GM21529 (cell line): ENCODE data around the gene ABHD16A.

Experiments used
- ATAC-seq: cut with Tn5 transposase; IDR thresholded peaks from one replicate; pipeline ENCODE4 v1.9.1; 2021; ENCODE audit not compliant: unreplicated experiment

ABHD16A gene

DNA sequence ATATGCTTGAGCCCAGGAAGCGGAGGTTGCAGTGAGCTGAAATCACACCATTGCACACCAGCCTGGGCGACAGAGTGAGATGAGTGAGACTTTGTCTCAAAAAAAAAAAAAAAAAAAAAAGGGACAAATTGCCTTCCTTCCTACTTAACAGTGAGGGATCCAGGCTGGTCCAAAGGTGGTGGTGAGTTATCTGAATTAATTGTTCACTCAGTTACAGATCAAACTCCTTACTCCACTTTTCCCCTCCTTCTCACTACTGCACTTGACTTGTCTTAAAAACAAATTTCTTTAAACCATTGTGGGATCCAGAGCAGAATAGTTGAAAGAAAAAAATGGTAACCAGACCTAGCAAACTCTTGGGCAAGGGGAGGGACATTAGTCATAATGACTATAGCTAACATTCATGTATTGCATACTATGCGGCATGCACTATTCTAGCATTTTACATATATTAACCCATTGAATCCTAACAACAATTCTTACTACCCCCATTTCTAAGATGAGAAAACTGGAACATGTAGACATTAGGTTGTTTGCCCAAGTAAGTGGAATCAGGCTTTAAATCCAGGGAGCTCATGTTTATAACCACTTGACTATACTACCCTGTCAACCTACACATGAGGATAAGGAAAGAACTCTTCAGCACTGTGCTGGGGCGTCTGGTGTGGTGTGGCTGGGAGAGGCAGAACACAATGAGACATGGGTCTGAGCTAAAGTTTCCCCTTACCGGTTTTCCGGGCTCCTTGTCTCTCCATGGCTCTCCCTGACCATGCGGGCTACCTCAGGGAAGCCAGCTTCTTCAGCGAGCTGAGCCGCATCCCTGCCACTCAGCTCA lies 39.8 kb downstream of the ABHD16A start:
- no peak for ATAC-seq

DNA sequence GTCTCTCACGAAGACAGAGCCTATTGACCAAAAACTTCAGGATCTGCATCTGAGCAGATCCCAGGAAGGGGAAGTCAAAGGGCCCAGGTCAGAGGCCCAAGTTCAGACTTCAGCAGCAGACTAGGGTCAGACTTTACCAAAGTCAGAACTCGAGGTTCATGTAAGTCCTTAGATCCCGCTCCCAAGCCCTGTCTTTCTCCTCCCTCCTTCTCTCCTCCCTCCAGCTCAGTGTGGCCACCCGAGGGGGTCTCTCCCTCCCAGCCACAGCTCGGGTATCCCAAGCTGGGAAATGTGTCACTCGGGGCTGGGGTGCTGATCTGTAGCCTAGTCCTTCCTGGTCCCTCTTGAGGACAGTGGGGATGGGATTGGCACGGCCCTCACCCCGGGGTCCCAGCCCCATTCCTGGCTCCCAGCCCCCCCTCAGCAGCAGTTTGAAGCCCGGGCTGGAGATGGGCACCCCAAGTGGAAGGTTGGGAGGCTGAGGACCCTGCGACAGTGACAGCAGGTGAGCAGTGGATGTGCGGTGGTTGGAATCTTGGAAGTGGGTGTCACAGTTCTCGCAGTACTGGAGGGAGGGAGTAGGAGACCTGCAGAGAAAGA lies 40.9 kb downstream of the ABHD16A start:
- no peak for ATAC-seq

DNA sequence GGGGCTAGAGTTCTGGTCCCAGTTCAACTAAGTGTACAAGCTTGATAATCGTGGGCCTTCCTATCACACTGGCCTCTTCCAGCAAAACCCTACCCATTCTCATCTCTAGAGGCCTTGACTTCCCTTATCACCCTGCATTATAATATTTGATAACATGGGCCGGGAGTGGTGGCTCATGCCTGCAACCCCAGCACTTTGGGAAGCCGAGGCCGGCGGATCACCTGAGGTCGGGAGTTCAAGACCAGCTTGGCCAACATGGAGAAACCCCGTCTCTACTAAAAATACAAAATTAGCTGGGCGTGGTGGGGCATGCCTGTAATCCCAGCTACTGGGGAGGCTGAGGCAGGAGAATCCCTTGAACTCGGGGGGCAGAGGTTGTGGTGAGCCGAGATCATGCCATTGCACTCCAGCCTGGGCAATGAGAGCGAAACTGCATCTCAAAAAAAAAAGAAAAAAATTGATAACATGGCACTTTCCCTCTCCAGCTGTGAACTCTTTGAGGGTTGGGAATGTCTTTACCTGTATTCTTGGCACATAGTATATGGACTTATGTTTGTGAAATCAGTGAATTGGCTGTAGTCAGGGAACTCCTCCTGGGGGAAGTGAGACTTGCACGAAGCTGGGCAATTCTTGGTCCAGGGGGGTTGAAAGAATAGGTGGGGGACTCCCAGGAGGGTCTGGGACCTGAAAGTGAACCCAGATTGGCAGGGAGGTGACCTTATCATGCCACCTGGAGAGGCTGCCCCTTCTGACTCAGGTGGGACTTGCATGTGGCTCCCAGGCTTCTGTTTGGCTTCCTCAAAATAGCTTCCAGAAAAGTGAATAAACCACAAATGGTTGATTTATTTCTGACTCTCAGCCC lies 41.6 kb downstream of the ABHD16A start:
- no peak for ATAC-seq

DNA sequence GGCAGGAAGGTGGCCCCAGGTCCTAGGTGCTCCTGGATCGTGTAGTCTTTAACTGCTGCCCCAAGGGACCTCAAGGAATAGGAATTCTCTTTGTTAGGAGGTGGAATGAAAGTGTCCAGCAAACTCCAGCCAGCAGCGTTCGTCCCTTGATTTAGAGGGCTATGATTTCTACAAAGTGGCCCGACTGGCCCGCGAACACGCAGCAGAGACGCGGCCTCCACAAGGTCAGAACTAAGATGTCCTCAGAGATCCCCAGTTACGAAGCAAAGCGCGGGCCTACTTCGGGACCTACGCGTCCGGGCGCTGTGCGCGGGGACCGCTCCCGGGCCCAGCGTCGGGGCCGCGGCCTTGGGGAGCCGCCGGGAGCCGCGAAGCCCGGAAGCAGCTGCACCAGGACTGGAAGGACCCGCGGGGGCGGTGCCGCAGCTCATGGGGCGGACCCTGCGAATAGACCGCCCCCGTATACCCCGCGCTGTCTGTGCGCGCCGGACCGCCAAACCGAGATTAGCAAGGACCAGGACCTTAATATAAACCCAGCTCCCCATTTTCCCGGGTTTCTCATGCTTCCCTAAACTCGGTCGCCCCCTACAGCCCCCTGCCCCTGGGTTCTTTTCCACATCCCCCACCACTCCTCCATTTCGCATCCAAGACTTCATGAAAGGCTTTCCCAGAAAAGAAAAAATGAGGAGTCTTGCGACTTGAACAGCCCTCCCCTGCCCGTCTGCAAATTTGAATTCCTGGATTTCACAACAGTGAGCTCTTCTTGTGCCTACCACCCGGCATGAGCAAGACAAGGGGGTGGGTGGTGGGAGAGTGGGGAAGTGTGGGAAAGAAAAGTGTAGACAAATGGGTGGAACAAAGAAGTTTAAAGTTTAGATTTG lies 42.5 kb downstream of the ABHD16A start, which contains the start of gene C6orf47:
Gene C6orf47, minus strand, starts transcription at position 398 of the 881 bp plus-strand sequence. CDS start 831 bp downstream, outside the sequence.
- peak; percentile 49 for ATAC-seq

DNA sequence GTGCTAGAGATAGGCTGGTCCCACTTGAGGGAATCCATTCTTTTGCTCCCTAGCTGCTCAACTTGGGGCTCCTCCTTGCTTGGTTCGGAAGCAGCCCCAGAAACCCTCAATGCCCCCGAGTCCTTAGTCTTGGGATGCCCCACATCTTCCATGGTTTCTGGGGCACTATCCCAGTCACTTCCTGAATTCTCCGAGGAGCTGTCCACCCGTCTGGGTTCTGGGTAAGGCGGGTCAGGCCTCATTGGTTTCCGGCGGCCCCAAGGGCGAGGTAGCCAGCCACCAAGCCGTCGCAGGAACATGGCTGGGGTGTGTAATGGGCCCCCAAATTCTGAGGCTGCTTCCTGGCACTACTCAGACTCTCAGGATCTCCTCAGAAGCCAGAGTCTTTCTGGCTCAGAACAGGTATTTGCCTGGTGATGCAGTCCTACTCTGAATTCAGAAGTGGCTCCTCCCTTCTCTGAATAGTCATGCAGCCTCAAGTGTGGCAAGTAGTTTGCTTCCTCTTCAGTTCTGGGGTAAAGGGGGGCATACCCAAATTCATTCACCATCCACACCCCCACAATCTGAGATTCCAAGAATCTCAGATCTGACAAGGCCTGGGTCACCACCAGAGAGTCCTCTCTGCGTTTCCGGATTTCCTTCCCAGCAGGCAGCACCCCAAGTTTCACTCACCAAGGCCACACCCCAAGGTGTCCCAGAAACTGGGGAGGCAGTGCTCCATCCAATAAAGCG lies 43.3 kb downstream of the ABHD16A start:
- ATAC-seq, result peak; percentile 14

DNA sequence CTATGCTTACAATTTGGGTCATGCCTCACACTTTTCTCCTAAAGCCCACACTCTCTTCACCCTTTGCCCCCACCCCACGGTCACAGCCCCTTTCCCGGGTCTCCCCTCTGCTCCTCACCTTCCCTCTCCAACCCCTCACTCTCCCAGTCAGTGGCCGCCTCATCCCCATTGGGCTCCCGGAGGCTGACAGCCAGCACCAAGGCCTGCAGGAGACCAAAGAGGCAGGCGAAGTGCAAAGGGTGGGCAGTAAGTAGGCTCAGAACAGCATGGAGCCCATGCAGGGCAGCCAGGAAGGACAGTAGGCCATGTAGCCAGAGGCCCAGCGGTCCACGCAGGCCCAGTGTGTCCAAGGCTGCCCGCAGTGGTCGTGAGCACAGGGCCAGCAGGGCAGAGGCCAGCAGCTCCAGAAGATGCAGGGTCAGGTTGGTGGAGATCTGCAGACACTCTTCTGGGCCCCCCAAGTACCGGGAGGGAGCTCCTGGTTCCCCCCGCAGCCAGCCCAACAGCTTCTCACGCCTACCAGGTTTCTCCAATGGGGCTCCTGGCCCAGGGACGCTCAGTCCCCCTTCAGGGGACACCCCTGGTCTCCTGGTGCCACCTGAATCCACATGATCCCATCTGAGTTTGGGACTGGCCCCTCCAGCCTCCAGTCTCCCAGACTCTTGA lies 44.0 kb downstream of the ABHD16A start:
- no peak for ATAC-seq

DNA sequence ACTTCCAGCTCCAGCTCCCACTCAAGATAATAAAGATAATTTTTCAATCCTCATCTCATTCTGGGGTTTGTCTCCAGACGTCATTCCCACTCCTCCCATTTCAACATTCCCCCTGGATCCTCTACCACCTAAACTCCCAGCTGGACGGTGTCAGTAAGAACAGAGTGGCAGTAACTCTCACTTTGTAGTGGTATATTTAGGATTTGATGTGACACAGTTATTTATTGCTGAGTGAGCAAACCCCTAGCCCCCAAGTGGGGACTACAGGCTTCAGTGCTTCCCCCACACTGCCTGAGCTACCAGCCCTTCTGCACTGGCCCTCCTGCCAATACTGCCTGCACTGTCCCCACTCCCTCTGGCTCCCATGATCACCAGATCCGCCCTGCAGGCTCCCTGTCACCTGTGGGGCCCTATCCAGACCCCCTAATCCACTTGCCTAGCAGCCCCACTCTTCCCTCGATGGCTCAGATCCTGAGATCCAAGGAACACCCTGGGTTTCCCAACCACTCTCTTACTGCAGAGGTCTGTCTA lies 44.9 kb downstream of the ABHD16A start:
- ATAC-seq, result no peak

DNA sequence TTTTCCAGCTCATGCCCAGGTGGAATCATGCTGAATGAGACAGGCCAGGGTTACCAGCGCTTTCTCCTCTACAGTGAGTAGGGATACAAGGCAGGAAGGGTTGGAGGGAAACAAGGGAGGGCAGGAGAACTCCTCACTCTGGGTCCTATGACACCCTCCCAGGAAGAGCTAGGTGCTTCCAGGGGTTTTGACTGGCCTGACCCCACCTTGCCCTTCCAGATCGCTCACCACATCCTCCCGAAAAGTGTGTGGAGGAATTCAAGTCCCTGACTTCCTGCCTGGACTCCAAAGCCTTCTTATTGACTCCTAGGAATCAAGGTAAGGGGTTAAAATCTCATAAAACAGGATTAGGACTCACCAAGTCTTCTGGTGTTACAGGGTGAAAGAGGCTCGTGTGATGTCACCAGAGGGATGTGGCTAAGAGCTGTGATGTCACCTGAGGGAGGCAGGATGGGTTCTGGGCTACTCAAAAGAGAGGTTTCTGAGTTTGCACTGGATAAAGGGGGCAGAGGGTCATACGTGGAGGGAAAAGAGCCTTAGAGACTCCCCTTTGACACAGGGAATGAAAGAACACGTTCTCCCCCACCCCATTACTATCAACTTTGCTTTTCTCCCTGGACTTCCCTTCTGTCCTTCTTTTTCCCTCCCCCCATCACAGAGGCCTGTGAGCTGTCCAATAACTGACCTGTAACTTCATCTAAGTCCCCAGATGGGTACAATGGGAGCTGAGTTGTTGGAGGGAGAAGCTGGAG lies 45.5 kb downstream of the ABHD16A start:
- ATAC-seq, result no peak

DNA sequence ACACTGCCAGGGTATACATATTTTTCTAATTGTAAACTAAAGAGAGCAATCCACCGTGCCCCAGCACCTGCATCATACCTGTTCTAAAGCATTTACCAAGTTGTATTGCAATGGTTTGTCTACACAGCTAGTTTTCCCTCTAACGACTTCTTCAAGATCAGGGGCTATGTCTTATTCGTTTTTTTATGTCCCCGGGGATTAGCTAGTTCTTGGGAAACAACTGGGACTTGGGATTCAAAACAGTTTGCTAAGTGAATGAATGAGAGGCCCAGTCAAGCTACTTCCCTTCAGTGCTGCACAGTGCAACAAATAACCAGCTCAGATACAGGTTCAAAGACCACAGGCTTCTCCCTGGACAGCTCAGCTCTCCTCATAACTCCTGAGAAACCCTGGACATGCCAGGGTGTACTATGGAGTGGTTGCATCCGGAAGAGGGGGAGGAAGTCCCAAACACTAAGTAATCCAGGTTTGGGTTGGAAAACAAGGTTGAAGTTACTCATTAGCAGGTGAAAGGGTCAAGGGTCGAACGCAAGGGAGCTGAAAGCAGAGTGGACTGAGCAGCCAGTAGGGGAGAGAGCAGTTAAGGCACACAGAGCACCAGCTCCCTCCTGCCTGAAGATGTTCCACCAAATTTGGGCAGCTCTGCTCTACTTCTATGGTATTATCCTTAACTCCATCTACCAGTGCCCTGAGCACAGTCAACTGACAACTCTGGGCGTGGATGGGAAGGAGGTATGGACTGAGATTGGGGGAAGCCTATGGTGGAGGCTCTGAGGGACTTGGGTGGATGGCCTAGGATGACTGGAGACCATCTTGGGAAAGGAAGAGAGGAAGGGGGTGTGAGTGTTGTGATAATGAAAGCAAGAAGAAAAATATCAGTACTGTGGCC lies 47.5 kb downstream of the ABHD16A start, which contains the start of gene APOM:
Gene APOM, plus strand, starts transcription at position 546 of the 889 bp plus-strand sequence. Its CDS starts 73 bp downstream, at position 619.
- ATAC-seq, result no peak

DNA sequence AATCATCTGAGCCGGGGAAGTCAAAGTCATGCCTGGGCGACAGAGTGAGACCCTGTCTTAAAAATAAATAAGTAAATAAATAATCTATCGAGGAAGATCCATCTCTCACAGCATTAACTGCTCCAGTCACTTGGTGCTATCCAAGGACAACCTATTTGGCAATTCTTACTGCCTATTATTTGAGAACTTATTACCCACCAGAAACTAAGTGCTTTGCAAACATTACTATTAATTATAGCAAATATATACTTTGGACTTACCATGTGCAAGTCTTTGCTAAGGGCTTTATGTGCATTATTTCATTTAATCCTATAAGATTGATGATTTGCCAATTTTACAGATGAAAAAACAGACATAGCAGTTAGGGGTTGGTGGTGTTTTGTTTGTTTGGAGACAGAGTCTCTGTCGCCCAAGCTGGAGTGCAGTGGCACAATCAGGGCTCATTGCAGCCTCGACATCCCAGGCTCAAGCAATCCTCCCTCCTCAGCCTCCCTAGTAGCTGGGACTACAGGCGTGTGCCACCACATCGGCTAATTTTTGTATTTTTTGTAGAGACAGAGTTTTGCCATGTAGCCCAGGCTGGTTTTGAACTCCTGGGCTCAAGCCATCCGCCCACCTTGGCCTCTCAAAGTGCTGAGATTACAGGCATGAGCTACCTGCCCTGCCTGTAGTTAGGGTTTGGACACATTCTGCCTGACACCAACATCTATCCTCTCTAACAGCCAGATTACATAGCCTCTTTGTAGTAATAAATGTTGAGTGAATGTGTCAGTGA lies 48.4 kb downstream of the ABHD16A start:
- no peak for ATAC-seq

DNA sequence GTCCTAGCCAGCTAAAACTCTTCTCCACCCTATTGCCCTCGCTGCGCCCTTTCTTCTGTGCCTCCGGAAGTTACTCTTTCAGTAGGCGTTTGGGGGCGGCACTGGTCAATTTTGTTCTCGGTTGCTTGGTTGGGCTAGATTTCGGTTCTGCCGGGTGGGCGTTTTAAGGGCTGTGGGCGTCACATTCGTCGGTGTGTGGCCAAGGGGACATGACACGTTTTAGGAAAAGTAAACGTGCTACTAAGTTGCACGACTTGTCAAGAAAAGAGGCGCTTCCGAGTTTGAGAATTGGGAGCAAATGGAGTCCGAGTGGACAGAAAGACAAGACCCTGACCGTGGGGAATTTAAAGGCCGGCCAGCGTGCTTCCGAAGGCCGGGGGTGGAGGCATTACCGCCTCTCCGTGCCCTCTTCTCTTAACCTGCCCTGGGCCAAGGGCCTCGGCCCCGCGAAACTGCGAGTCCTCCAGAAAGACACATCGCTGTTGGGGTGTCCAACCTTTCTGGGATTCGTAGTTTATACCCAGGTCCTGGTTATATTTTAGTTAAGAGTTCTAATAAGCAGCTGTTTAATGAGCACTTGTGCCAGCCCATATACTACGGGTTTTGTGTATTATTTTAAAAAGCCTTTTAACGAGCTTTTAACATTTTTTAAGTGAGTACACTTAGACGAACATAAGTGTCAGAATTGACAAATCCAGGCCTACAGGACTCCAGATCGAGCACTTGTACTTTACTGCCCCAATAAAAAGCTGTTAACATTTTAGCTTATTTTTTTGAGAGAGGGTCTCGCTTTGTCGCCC lies 50.0 kb downstream of the ABHD16A start:
- ATAC-seq, result peak; percentile 65

DNA sequence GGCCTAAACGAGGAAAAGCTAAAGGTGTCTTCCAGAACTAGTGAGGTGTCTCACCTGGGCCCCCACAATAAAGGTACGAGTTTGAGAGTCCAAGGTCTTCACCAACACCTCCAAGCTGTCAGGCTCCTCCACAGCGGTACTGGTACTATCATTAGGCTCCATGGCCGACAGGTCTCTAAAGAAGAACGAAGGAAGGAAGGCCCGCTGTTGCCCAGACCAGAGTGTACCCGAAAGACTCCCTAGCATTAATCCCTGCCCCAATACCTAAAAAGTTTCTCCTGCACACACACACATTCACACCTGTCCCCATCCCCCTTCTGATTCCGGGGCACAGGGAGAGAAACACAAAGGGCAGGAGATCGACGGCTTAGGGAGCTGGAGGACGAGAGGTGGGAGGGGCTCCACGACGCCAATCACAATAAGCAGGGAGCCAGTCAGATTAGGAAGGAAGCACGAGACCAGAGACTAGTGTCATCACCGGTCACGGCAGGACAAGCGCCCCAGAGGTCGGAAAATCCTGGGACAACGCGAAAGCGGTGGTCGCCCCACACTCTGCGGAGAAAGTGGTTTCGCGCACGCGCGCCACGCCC lies 51.4 kb downstream of the ABHD16A start:
- peak; percentile 33 for ATAC-seq

DNA sequence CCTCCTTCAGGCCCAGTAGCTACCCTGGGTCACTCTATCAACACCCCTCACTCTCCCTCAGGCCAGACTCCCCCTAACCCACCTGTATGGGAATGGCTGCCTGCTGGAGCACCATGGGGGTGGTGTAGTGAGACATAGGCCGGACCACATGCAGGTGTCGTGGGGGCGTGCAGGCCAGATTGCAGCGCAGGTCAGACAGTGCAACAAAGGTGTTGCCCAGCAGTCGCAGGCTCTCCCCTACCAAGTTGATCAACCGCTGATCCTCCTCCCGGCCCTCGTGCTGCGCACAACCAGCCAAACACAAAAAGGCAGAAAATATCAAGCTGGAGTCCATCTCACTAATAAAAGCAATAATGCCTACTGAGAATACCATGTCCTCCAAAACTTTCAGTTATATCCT lies 57.8 kb downstream of the ABHD16A start:
- no peak for ATAC-seq

DNA sequence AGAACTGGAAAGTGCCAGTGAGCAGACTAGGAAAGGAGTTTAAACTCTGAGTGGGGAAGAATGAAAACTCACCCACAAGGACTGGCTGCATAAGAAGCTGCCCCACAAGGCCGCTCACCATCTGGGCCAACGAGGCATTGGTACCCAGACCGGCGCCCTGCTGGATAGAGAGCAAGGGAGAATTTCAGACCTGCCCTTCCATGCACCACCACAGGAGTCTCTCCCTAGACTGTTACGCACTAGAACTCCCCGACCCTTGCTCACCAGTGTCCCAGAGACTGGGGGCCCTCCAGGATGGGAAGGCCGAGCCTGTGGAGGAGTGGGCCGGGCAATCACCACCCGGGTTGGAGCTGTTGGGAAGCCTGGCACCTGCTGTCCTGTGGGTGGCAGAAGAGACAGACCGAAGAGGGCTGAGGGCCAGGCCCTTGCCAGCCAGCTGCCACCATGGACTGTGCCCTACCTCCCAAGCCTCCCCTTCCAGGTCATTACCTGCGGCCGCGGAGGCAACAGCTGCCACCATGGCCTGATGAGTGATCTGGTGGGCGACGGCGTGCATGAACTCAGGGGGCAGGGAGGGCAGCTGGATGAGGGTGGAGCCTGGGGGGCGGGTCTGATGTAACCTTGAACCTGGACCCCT lies 59.2 kb downstream of the ABHD16A start:
- ATAC-seq, result no peak
